Mesendoderm (in vitro differentiated cells): ENCODE measurements around the gene SLC23A1.

Experiments
- DNase-seq: peaks from one replicate; pipeline ENCODE4 v3.0.0; 2013
- H2AK5ac ChIP-seq: 2 replicates; pipeline ENCODE4 v1.6.1; 2013; ENCODE audit warnings: low read length, inconsistent platforms
- H2BK120ac ChIP-seq: 2 replicates; pipeline ENCODE4 v1.6.1; 2013; ENCODE audit warnings: low read depth, mild to moderate bottlenecking, low read length, moderate library complexity, mixed read lengths
- H2BK15ac ChIP-seq: replicated peaks from 2 replicates; pipeline ENCODE4 v1.6.1; 2013; ENCODE audit warnings: low read depth, mild to moderate bottlenecking, moderate library complexity
- H2BK5ac ChIP-seq: 2 replicates; pipeline ENCODE4 v1.6.1; 2013; ENCODE audit warnings: low read length, inconsistent platforms
- H3K18ac ChIP-seq: 2 replicates; pipeline ENCODE4 v1.6.1; 2013; ENCODE audit warnings: mild to moderate bottlenecking, low read length, mixed read lengths
- H3K23ac ChIP-seq: one replicate; pipeline ENCODE4 v1.6.1; 2013; ENCODE audit warnings: low read length
- H3K27ac ChIP-seq: 2 replicates; pipeline ENCODE4 v1.5.1; 2013; ENCODE audit warnings: low read depth, mild to moderate bottlenecking, inconsistent platforms, low read length, moderate library complexity
- H3K27me3 ChIP-seq: 2 replicates; pipeline ENCODE4 v1.6.1; 2013; ENCODE audit warnings: low read length, control low read depth, mild to moderate bottlenecking, inconsistent platforms; ENCODE audit not compliant: insufficient read depth, poor library complexity
- H3K36me3 ChIP-seq: 2 replicates; pipeline ENCODE4 v1.6.1; 2013; ENCODE audit warnings: low read length, inconsistent platforms; ENCODE audit not compliant: control insufficient read depth, insufficient read depth
- H3K4ac ChIP-seq: one replicate; pipeline ENCODE4 v1.6.1; 2013; ENCODE audit warnings: low read depth, mild to moderate bottlenecking, low read length, moderate library complexity
- H3K4me1 ChIP-seq: 2 replicates; pipeline ENCODE4 v1.6.1; 2013; ENCODE audit warnings: low read depth, low read length, inconsistent platforms; ENCODE audit not compliant: control insufficient read depth
- H3K4me2 ChIP-seq: 2 replicates; pipeline ENCODE4 v1.6.1; 2013; ENCODE audit warnings: low read length
- H3K4me3 ChIP-seq: 2 replicates; pipeline ENCODE4 v1.5.1; 2013; ENCODE audit warnings: mild to moderate bottlenecking, low read length
- H3K56ac ChIP-seq: one replicate; pipeline ENCODE4 v1.6.1; 2013; ENCODE audit warnings: low read length
- H3K79me1 ChIP-seq: 2 replicates; pipeline ENCODE4 v1.6.1; 2013; ENCODE audit warnings: low read length, inconsistent platforms
- H3K79me2 ChIP-seq: 2 replicates; pipeline ENCODE4 v1.6.1; 2013; ENCODE audit warnings: mild to moderate bottlenecking, low read length; ENCODE audit not compliant: control insufficient read depth, insufficient read depth
- H3K9ac ChIP-seq: 2 replicates; pipeline ENCODE4 v1.6.1; 2013; ENCODE audit warnings: low read length, inconsistent platforms
- H4K5ac ChIP-seq: one replicate; pipeline ENCODE4 v1.6.1; 2013; ENCODE audit warnings: low read length
- H4K8ac ChIP-seq: one replicate; pipeline ENCODE4 v1.6.1; 2013; ENCODE audit warnings: low read depth, mild to moderate bottlenecking, control low read depth, low read length, moderate library complexity
- WGBS: extraction: QIAGEN DNeasy Blood & Tissue Kit; methylation state at CpG from one replicate; pipeline ENCODE4 v1.1.7; 2013; ENCODE audit warnings: low lambda C conversion rate, missing lambda C conversion rate; ENCODE audit not compliant: insufficient coverage; ENCODE audit errors: extremely low coverage; 5-methylcytosine and 5-hydroxymethylcytosine counted together

The SLC23A1 gene

DNA sequence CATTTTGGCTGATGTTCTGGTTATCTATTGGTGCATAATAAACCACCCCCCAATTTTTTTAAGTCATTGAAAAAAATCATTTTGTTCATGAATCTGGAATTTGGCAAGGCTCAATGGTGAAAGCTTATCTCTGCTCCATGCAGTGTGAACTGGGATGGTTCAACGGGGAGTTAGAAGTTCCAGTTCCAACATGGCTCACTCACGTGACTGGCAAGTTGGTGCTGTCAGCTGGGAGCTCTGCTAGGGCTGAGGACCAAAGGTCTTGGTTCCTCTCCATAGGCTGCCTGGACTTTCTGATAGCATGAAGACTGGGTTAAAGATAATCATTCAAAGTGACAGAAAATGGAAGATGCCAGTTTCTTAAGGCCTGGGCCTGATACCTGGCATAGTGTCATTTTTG is 23.9 kb upstream of the SLC23A1 start:
- no peak overlapping the region for H2BK120ac ChIP-seq
- H4K5ac ChIP-seq: no peak overlapping the region
- no peak overlapping the region for H2BK15ac ChIP-seq
- no peak overlapping the region for H3K23ac ChIP-seq
- H3K27me3 ChIP-seq: no peaks in the 10 kb centered on the region
- H3K79me2 ChIP-seq: no peaks in the 10 kb centered on the region
- peaks cover 2% of the 10 kb centered on the region for H3K4me1 ChIP-seq
- no peak overlapping the region for H3K27ac ChIP-seq
- DNase-seq: no peak
- no peak overlapping the region for H4K8ac ChIP-seq
- H3K4me3 ChIP-seq: no peak overlapping the region
- no peak overlapping the region for H2BK5ac ChIP-seq
- H3K9ac ChIP-seq: no peak overlapping the region
- no peak overlapping the region for H3K4ac ChIP-seq
- H3K18ac ChIP-seq: no peak overlapping the region
- WGBS: no CpG with 5 or more reads among the region's 2 CpGs
- no peak overlapping the region for H2AK5ac ChIP-seq
- H3K56ac ChIP-seq: no peak overlapping the region
- H3K4me2 ChIP-seq: no peak overlapping the region
- H3K36me3 ChIP-seq: no peaks in the 10 kb centered on the region
- H3K79me1 ChIP-seq: no peaks in the 10 kb centered on the region

DNA sequence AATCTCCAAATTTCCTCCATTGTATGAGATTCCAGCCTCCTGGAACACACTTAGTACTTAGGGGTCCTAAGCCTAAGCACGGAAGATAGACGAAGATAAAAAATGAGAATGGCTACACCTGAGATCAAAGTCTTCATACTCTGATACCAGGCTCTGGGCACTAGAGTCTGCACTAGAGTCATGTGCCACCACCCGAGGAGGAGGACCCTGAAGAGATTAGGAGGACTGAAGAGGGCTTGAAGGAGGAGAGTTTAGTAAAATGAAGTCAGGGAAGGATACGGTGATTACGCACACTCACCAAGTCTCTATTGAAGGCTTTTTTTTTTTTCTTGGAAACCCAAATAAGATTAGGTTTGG is 21.4 kb upstream of the SLC23A1 start:
- no peak overlapping the region for H2BK120ac ChIP-seq
- H3K27me3 ChIP-seq: no peaks in the 10 kb centered on the region
- peak overlapping the region; percentile 51 for H3K4me2 ChIP-seq
- H3K27ac ChIP-seq: no peak overlapping the region
- no peak overlapping the region for H3K4me3 ChIP-seq
- peak overlapping the region; percentile 66 for H3K56ac ChIP-seq
- no peak overlapping the region for H2AK5ac ChIP-seq
- peaks cover 2% of the 10 kb centered on the region for H3K4me1 ChIP-seq
- H3K9ac ChIP-seq: peak overlapping the region; percentile 40
- peak overlapping the region; percentile 59 for H4K8ac ChIP-seq
- no CpG with 5 or more reads among the region's 5 CpGs for WGBS
- H2BK15ac ChIP-seq: no peak overlapping the region
- no peak overlapping the region for H4K5ac ChIP-seq
- H3K79me1 ChIP-seq: no peaks in the 10 kb centered on the region
- H3K4ac ChIP-seq: no peak overlapping the region
- no peaks in the 10 kb centered on the region for H3K36me3 ChIP-seq
- no peak overlapping the region for H3K18ac ChIP-seq
- H2BK5ac ChIP-seq: no peak overlapping the region
- no peak for DNase-seq
- H3K23ac ChIP-seq: no peak overlapping the region
- H3K79me2 ChIP-seq: no peaks in the 10 kb centered on the region

DNA sequence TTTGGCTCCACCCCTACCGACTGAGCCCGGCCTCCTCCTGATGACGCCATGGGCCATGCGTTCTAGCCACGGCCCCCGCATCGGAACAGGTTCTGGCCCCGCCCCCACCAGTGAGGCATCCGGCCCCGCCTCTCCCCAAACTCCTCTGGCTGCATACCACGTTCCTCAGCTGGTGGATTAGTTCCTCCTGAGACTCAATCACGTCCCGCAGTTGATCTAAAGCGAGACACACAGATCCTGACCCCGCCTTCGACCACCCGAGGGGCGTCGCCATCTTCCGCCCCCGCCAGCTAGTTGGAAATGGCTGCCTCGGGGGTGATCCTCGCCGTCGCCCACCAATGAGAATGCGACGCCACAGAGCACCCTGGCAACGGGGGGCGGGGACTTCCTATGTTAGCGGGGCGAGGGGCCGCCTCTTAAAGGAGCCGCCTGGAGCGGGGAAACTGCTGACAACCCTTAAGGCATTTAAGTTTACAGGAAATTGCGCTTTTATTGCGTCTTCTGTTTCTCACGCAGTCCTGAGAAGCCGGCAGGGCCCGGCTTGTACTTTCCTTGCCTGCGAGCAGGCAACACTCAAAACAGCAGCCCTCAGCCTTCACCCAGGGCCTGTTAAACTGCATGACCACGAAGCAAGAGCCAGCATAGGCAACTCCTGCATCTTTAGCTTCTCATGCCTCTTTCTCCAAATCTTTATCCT is 20.8 kb upstream of the SLC23A1 start, which contains the start of gene SPATA24:
Gene SPATA24, minus strand, starts transcription at position 303 of the 697 bp plus-strand sequence. Its CDS starts 29 bp downstream, at position 274.
- Histone ChIP-seq H3K27me3 (no peaks in the 10 kb centered on the region), H3K4me1 (peaks cover 2% of the 10 kb centered on the region), H3K4me2 (peak within 1 kb of the TSS; percentile 96), H3K79me2 (no peaks in the 10 kb centered on the region), H2BK15ac (no peak within 1 kb of the TSS), H3K4me3 (peak within 1 kb of the TSS; percentile 65), H3K36me3 (no peaks in the 10 kb centered on the region), H2BK5ac (peak within 1 kb of the TSS; percentile 87), H3K27ac (peak within 1 kb of the TSS; percentile 95), H3K9ac (peak within 1 kb of the TSS; percentile 83), H2AK5ac (no peak within 1 kb of the TSS), H2BK120ac (no peak within 1 kb of the TSS), H3K79me1 (no peaks in the 10 kb centered on the region), H3K18ac (peak within 1 kb of the TSS; percentile 72), H3K23ac (no peak within 1 kb of the TSS), H3K4ac (no peak within 1 kb of the TSS), H3K56ac (peak within 1 kb of the TSS; percentile 93), H4K5ac (no peak within 1 kb of the TSS), H4K8ac (peak within 1 kb of the TSS; percentile 59)
- DNase-seq: peak; percentile 99
- no CpG with 5 or more reads among the region's 41 CpGs for WGBS

DNA sequence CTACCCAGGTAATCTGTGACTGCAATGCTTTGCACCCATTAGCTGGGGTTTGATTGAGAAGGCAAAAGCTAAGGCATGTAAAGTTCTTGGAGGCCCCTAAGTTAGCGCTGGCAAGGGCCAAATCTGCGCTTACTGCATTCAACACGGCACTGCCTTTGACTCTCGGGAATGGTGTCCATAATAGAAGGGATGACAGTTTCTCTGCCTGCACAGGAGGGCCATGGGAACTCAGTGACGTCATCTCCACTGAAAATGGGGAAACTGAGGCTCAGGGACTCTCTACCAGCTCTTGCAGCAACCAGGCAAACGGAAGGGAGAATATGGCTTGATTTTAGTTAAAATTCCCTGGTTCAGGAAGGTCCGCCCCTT is 20.3 kb upstream of the SLC23A1 start:
- peaks cover 2% of the 10 kb centered on the region for H3K4me1 ChIP-seq
- DNase-seq: no peak
- H3K79me2 ChIP-seq: no peaks in the 10 kb centered on the region
- H3K79me1 ChIP-seq: no peaks in the 10 kb centered on the region
- H2BK120ac ChIP-seq: no peak overlapping the region
- H3K36me3 ChIP-seq: no peaks in the 10 kb centered on the region
- H2AK5ac ChIP-seq: no peak overlapping the region
- H2BK15ac ChIP-seq: no peak overlapping the region
- H3K23ac ChIP-seq: no peak overlapping the region
- H2BK5ac ChIP-seq: no peak overlapping the region
- H3K4ac ChIP-seq: no peak overlapping the region
- no peak overlapping the region for H3K18ac ChIP-seq
- H4K8ac ChIP-seq: no peak overlapping the region
- no peak overlapping the region for H4K5ac ChIP-seq
- peak overlapping the region; percentile 39 for H3K4me3 ChIP-seq
- H3K56ac ChIP-seq: peak overlapping the region; percentile 89
- no CpG with 5 or more reads among the region's 7 CpGs for WGBS
- peak overlapping the region; percentile 83 for H3K9ac ChIP-seq
- peak overlapping the region; percentile 96 for H3K4me2 ChIP-seq
- peak overlapping the region; percentile 95 for H3K27ac ChIP-seq
- H3K27me3 ChIP-seq: no peaks in the 10 kb centered on the region

DNA sequence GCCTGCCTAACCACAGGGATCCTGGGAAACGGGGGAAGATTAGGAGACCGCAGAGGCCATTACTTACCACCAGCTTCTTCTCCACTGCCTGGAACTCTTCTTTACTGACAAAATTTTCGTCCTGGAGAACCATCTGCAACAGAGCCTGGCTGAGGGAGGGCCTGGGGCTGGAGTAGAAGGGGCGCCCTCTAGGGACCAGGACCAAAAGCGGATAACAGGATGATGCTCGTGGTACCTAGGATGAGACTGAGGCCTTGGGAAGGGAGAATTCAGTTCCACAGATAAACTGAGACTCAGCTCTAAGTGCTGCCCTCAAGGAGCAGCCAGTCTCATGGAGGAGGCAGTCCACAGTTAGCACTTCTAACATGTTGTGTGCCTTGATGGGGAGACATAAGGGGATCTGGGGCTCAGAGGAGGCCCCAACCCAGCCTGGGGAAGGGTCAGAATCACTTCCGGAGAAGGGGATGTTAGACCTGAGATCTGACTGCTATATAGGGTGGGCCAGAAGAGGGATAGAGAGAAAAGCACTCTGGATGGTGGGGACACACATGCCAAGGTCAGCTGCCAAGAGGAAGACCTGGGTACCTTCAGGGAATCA is 19.6 kb upstream of the SLC23A1 start:
- WGBS: no CpG with 5 or more reads among the region's 7 CpGs
- H3K27ac ChIP-seq: no peak overlapping the region
- peak; percentile 80 for DNase-seq

More for the DNA sequence above, 19.6 kb upstream of the SLC23A1 start:
- no peak overlapping the region for H3K18ac ChIP-seq
- H3K4me1 ChIP-seq: peaks cover 2% of the 10 kb centered on the region
- no peak overlapping the region for H2BK5ac ChIP-seq
- H2BK120ac ChIP-seq: no peak overlapping the region
- H3K9ac ChIP-seq: no peak overlapping the region
- H2BK15ac ChIP-seq: no peak overlapping the region
- H3K79me2 ChIP-seq: no peaks in the 10 kb centered on the region
- H4K5ac ChIP-seq: no peak overlapping the region
- no peaks in the 10 kb centered on the region for H3K36me3 ChIP-seq
- H3K27me3 ChIP-seq: no peaks in the 10 kb centered on the region
- no peak overlapping the region for H3K56ac ChIP-seq
- H3K79me1 ChIP-seq: no peaks in the 10 kb centered on the region
- H3K4ac ChIP-seq: no peak overlapping the region
- no peak overlapping the region for H4K8ac ChIP-seq
- H3K4me2 ChIP-seq: no peak overlapping the region
- H2AK5ac ChIP-seq: no peak overlapping the region
- H3K4me3 ChIP-seq: no peak overlapping the region
- no peak overlapping the region for H3K23ac ChIP-seq
